Activated CD4-positive, alpha-beta T cell treated with anti-CD3 and anti-CD28 coated beads for 36 hours (primary cell): Measurements from ENCODE around the gene VAV2. TPM values are rescaled to one million over a fixed set of nuclear protein-coding genes. Genes with fewer than 3 reads are reported as not detected.
"Not testable (repeated sequence)": the region's sequence is repeated elsewhere in the genome, so short reads cannot be mapped to it uniquely, and the experiment has no call there.

Source experiments
- ATAC-seq: fragments of 200-7000 bp; cut with Tn5 transposase; one replicate; pipeline ENCODE4 v1.10.0; 2021; ENCODE audit warnings: mild to moderate bottlenecking, moderate library complexity
- CTCF ChIA-PET: fragments of 350-600 bp; sonication (Branson Sonifier 250); formaldehyde crosslinking; loops from one replicate; lab custom pipeline; 2021; ENCODE audit warnings: antibody characterized with exemption; lab: Charles Lee
- POLR2A ChIA-PET: fragments of 350-600 bp; sonication (Branson Sonifier 250); formaldehyde crosslinking; loops from one replicate; lab custom pipeline; 2021; ENCODE audit warnings: antibody characterized with exemption, inconsistent platforms; lab: Charles Lee
- DNase-seq: peaks from one replicate; pipeline ENCODE4 v3.0.0-alpha.2; 2020
- H3K27ac Mint-ChIP-seq: one replicate; pipeline ENCODE4 v1.8.0; 2021; ENCODE audit warnings: mixed read lengths
- H3K27me3 Mint-ChIP-seq: one replicate; pipeline ENCODE4 v1.8.0; 2021; ENCODE audit warnings: mixed read lengths
- H3K36me3 Mint-ChIP-seq: one replicate; pipeline ENCODE4 v1.8.0; 2021; ENCODE audit warnings: low read depth, mixed read lengths
- H3K4me1 Mint-ChIP-seq: one replicate; pipeline ENCODE4 v1.8.0; 2021; ENCODE audit warnings: mixed read lengths
- H3K4me3 Mint-ChIP-seq: one replicate; pipeline ENCODE4 v1.8.0; 2021; ENCODE audit warnings: mild to moderate bottlenecking, moderate library complexity, mixed read lengths
- H3K9me3 Mint-ChIP-seq: one replicate; pipeline ENCODE4 v1.8.0; 2021; ENCODE audit warnings: low read depth, mixed read lengths
- intact Hi-C, 2 experiments: fragments of 100-400 bp; cut with DNase I in 1 of 2; cut with micrococcal nuclease in 1 of 2; formaldehyde crosslinking; loops; one replicate each; pipeline versions ENCODE4 v1.14.2 to v1.15.1; 2022 to 2024; cut with DNase I, micrococcal nuclease
- total RNA-seq, 2 experiments: library from RNA; stranded (reverse); gene quantifications; one replicate each; pipeline ENCODE4 v1.2.3, GENCODE V29; 2021

The VAV2 gene
- total RNA-seq, 2 experiments from 2014 or later: 5.1 to 6.5 TPM

DNA sequence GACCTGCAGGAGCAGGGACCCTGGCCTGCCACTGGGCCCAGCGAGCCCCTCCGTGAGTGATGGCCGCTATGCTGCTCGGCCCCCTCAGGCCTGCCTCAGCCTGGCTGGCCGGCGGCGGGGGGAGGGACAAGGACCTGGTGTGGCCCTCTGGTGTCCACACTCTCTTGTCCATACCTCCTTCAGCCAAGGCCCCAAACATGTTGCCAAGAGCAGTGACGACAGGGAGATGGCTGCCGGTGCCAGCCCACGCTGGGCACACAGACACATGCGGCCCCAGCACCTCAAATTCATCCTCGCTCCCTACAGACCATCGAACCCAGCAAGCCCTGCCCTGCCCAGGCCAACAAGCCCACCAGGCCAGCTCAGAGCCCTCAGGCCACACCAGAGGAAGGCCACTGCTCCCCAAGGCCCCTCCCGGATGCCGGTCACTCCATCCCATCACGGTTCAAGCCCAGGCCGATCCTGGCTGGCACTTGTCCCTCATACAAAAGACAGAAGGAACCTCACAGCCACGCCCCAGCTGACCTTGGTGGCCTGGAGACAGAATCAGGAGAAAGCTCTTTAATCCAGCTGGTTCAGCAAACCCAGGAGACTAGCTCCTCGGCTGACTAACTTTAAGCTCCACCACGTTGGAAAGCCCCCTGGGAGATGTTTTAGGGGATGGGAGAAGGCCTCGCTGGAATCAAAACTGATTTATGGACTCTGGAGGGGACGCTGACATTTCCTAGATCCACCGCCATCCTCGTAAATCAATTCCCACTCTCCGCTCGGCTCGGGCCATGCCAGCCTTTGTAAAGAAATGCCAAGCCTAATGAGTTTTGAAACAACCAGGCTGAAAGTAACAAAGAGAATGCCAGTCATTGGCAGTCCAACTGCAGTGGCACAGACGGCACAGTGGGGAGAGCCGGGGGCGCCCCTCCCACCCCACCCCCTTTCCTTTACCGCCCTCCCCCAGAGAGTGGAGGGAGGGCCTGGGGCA lies 84.9 kb downstream of the VAV2 start:
- no peak overlapping the region for H3K4me3 Mint-ChIP-seq
- POLR2A ChIA-PET: no interaction called here

DNA sequence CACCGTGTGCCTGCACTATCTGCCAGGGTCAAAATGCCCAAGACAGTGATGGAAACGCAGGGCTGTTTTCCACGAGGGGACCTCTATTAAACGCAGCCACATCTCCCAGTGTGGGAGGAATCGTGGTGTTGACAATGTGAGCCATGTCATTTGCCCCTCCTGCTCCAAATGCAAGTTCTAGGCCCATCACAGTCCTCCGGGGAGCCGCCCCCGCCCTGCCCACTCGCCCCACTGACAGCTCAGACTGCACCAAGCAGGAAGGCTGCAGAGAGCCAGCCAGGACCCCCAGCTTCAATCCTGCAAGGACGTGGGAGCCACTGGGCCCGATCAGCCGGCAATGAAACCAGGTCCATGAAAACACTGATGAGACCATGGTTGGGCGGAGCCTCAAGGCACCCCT lies 85.9 kb downstream of the VAV2 start:
- Mint-ChIP-seq H3K27me3 (no peaks in the 10 kb centered on the region), H3K9me3 (no peaks in the 10 kb centered on the region), H3K4me1 (no peaks in the 10 kb centered on the region), H3K4me3 (no peak overlapping the region), H3K27ac (no peak overlapping the region), H3K36me3 (no peaks in the 10 kb centered on the region)
- ATAC-seq (no peak), DNase-seq (no peak)
- POLR2A ChIA-PET: no interaction called here
- intact Hi-C loops: no loop called here
- CTCF ChIA-PET: no interaction called here

More for the DNA sequence above, 84.9 kb downstream of the VAV2 start:
- CTCF ChIA-PET: interaction anchor here (0.7 kb wide), 1 partner anchor 156 kb away, joined by 3 read pairs; no protein-coding TSS in a partner anchor
- no peak for ATAC-seq
- no peak overlapping the region for H3K27ac Mint-ChIP-seq
- intact Hi-C loops: no loop called here
- no peaks in the 10 kb centered on the region for H3K9me3 Mint-ChIP-seq
- no peak for DNase-seq
- no peaks in the 10 kb centered on the region for H3K4me1 Mint-ChIP-seq
- no peaks in the 10 kb centered on the region for H3K27me3 Mint-ChIP-seq
- no peaks in the 10 kb centered on the region for H3K36me3 Mint-ChIP-seq

DNA sequence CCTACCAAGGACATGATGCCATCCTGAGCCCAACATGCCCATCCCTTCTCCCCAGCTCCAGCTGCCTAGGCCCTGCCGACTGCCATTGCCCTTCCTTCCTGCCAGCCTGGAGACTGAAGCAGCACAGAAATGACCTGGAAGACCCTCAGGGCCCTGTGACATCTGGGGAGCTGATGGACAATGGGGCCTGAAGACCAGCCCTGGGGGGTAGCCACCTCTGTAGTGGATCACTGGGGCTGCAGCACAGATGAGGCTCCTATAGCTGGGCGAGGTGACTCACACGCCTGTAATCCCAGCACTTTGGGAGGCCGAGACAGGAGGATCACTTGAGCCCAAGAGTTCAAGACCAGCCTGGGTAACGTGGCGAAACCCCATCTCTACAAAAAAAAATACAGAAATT lies 86.6 kb downstream of the VAV2 start:
- DNase-seq: no peak
- Mint-ChIP-seq H3K4me1 (no peaks in the 10 kb centered on the region), H3K36me3 (no peaks in the 10 kb centered on the region), H3K4me3 (no peak overlapping the region), H3K27me3 (no peaks in the 10 kb centered on the region), H3K27ac (no peak overlapping the region), H3K9me3 (no peaks in the 10 kb centered on the region)
- CTCF ChIA-PET: interaction anchor here (0.6 to 0.7 kb wide), 2 partner anchors 113 to 207 kb away, joined by 3 read pairs; no protein-coding TSS in a partner anchor
- intact Hi-C loops: no loop called here
- POLR2A ChIA-PET: no interaction called here
- no peak for ATAC-seq

DNA sequence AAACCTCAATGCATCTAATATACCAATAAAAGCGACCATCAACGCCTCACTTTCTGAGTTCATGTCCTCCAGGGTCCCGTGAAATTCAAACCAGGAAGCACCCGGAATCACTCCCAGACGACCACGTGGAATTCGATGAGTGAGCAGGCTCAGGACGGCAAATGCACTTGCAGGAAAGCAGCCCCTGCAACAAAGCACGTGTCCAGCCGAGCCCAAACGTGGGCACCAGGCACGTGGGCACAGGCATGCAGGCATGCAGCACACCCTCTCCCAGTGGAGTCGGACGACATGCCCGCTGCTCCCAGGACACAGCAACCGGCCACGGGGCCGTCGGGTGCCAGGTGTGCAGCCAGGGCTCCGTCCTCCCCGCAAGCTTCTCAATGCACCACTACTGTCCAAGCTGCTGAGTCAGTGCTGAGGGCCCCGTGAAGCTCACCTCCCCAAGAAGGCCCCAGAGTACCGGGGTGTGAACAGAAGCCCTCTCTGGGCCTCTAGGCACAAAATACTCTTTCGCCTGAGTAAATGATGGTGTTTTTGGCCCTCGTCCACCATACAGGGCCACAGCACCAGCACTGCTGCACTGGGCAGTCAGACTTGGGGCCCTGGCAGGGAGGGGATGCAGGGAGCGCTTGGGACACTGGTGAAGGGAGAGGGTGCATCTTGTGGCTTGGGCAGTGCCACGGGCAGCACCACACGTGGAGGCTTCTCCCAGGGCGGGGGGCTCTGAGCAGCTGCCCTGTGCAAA lies 87.6 kb downstream of the VAV2 start:
- ATAC-seq (no peak), DNase-seq (no peak)
- H3K4me1 Mint-ChIP-seq: no peaks in the 10 kb centered on the region
- no peaks in the 10 kb centered on the region for H3K36me3 Mint-ChIP-seq
- intact Hi-C loops: no loop called here
- H3K27me3 Mint-ChIP-seq: no peaks in the 10 kb centered on the region
- no peak overlapping the region for H3K27ac Mint-ChIP-seq
- no peak overlapping the region for H3K4me3 Mint-ChIP-seq
- CTCF ChIA-PET: interaction anchor here (0.6 kb wide), 1 partner anchor 112 kb away, joined by 3 read pairs; no protein-coding TSS in a partner anchor
- no peaks in the 10 kb centered on the region for H3K9me3 Mint-ChIP-seq
- POLR2A ChIA-PET: no interaction called here

DNA sequence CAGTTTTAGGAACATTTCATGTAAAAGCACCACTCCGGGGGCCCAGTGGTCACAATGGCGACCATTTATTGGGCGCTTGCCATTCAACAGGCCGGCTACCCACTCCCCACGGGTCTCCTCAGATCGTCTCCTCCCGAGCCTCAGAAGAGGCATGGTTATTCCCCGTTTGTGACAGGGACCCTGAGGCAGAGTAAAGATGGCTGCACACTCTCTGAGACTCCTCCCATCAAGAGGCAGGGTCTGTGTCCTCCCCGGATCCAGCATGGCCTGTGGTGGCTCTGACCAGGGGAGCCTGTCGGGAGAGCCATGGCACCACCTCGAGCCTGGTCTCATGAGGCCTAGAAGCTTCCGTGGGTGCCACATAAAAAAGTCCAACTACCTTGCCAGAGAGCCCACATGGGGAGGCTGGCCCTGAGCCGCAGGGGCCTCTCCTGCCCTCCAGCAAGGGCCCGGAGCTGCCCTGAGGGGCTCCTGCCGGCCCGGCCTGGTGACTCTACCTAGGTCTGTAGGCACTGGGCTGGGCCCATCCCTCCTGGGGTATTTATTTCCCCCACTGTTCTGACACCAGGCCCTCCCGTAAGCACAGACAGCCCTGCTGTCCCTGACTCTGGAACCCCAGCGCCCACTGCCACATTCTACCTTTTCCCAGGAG lies 90.8 kb downstream of the VAV2 start:
- Mint-ChIP-seq H3K9me3 (no peaks in the 10 kb centered on the region), H3K4me1 (no peaks in the 10 kb centered on the region), H3K27ac (no peak overlapping the region), H3K36me3 (no peaks in the 10 kb centered on the region), H3K4me3 (no peak overlapping the region), H3K27me3 (no peaks in the 10 kb centered on the region)
- ChIA-PET CTCF (no interaction called here), POLR2A (no interaction called here)
- ATAC-seq (no peak), DNase-seq (no peak)
- intact Hi-C loops: no loop called here

DNA sequence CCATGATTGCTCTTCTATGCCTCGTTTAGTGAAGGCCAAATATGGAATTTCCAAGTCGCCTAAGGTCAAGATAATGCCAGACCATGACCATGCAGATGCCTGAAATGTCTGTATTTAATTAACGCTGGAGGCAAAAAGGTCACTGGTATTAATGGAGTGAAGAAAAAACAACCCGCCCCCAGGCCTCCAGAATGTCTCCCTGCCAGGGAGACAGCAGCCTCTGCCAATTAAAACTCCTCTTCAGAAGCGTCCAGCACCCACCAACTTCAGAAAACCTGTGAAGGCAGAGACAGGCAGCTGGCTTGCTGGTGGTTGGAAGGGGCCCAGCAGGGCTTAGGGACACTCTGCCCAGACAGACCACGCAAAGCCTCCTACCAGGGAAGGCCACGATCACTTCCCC lies 94.4 kb downstream of the VAV2 start:
- ATAC-seq (no peak), DNase-seq (no peak)
- no peak overlapping the region for H3K27ac Mint-ChIP-seq
- H3K27me3 Mint-ChIP-seq: no peaks in the 10 kb centered on the region
- ChIA-PET POLR2A (no interaction called here), CTCF (no interaction called here)
- no peak overlapping the region for H3K4me3 Mint-ChIP-seq
- H3K36me3 Mint-ChIP-seq: no peaks in the 10 kb centered on the region
- H3K9me3 Mint-ChIP-seq: no peaks in the 10 kb centered on the region
- no peaks in the 10 kb centered on the region for H3K4me1 Mint-ChIP-seq
- intact Hi-C loops: no loop called here

DNA sequence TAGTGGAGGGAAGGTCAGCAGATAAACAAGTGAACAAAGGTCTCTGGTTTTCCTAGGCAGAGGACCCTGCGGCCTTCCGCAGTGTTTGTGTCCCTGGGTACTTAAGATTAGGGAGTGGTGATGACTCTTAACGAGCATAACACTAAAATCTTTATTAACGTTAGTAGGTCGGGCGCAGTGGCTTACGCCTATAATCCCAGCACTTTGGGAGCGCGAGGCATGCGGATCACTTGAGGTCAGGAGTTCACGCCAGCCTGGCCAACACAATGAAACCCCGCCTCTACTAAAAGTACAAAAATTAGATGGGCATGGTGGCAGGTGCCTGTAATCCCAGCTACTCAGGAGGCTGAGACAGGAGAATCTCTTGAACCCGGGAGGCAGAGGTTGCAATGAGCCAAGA lies 96.1 kb downstream of the VAV2 start:
- H3K27me3 Mint-ChIP-seq, H3K4me3 Mint-ChIP-seq, POLR2A ChIA-PET, H3K36me3 Mint-ChIP-seq, H3K4me1 Mint-ChIP-seq, H3K27ac Mint-ChIP-seq, H3K9me3 Mint-ChIP-seq, intact Hi-C loops, DNase-seq, ATAC-seq, CTCF ChIA-PET: not testable (repeated sequence)

DNA sequence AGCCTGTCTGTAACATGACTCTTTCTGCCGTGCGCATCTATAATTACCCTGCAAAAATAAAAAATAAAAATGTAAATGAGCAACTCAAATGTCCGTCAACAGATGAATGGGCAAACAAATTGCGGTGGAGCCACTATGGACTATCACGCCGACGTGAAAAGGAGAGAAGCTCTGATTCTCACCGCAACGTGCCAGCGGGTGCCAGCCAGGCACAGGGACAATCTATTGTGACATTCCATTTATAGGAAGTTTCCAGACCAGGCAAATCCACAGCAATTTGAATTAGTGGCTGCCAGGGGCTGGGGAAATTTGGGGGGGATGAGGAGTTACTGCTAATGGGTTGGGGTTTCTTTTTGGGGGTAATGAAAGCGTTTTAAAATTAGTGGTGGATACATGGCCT lies 96.8 kb downstream of the VAV2 start:
- H3K27ac Mint-ChIP-seq: no peak overlapping the region
- no peak overlapping the region for H3K4me3 Mint-ChIP-seq
- ChIA-PET POLR2A (no interaction called here), CTCF (no interaction called here)
- H3K36me3 Mint-ChIP-seq: no peaks in the 10 kb centered on the region
- intact Hi-C loops: no loop called here
- no peaks in the 10 kb centered on the region for H3K27me3 Mint-ChIP-seq
- DNase-seq (no peak), ATAC-seq (no peak)
- no peaks in the 10 kb centered on the region for H3K9me3 Mint-ChIP-seq
- H3K4me1 Mint-ChIP-seq: no peaks in the 10 kb centered on the region

DNA sequence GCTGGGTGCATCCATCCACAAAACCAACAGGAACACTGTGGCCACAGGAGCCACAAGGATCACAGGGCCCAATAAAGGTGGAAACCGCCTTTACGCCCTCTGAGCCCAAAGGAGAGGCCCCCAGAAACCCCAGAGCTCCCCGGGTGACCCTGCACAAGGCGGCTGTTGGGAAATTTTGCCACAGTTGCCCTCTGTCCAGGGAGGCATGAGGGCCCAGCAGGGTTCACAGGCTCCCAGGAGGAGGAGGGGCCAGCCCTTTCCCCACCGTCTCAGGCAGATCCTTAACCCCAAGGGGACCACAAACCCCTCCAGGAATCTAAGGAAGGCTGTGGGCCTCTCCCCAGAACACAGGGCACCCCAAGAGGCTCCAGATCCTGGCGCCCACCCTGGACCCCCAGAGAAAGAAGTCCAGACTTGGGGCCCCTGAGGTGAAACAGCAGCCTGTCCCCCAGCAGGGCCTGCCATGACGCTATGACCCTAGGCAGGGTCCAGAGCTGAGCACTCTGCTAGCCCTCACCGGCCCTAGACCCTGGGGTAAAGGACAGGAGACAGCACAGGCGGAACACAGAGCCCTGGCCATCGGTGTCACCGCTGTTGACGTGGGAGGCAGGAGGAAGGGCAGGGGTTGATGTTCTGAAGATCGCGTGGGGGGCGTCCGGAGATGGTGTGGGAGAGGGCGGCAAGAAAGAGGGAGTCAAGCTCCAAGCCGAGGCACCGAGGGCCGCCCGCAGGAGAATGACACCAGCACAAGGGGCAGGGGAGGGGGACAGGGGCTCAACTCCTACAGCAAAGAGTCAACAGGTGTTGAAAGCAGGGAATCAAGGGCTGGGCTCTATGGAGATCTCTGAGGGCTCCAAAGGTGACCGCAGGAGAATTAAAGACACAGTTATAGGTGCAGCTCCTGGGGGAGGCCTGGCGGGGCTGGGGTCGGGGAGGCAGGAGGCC lies 97.5 kb downstream of the VAV2 start:
- H3K4me1 Mint-ChIP-seq: no peaks in the 10 kb centered on the region
- POLR2A ChIA-PET: interaction anchor here (0.5 kb wide), 1 partner anchor 62 kb away, joined by 3 read pairs; no protein-coding TSS in a partner anchor
- intact Hi-C loops: no loop called here
- H3K27me3 Mint-ChIP-seq: no peaks in the 10 kb centered on the region
- H3K4me3 Mint-ChIP-seq: no peak overlapping the region
- no peak for ATAC-seq
- H3K9me3 Mint-ChIP-seq: no peaks in the 10 kb centered on the region
- CTCF ChIA-PET: no interaction called here
- no peaks in the 10 kb centered on the region for H3K36me3 Mint-ChIP-seq
- no peak overlapping the region for H3K27ac Mint-ChIP-seq
- no peak for DNase-seq

DNA sequence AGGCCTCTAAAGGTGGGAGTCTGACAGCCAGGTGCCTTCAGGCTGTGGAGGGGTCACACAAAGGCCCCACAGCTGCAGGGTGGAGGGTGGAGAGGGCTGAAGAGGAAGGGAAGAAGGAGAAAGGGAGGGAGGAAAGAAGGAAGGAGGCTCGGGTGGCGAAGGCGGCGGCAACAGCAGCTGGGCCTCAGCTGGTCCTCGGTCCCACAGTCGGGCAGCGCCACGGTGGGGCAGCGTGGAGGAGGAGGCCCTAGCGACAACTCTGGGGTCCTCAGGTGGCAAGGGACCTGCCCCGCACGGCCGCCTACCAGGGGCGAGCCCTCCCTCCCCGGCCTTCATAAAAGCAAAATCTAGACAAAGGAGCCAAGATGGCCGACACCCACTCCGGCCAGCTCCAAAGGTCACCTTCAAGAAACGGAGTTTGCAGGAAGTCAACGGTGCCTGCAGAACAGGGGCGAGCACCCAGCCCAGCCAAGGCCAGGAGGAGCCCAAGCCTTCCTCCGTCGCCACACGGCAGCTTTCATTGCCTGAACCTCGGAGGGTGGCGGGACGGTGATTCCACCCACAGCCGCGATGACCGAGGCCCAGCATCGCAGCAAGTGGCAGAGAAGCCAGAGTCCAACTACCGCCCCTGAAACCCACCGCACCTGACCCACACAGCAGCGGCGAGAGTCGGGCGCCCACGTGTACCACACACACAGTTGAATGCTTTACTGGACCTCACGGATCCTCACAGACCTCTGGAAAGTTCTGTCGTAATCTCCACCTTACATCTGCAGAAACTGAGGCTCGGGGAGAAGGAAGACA lies 98.7 kb downstream of the VAV2 start:
- H3K27me3 Mint-ChIP-seq: no peaks in the 10 kb centered on the region
- no peaks in the 10 kb centered on the region for H3K36me3 Mint-ChIP-seq
- DNase-seq (no peak), ATAC-seq (no peak)
- intact Hi-C loops: no loop called here
- H3K4me1 Mint-ChIP-seq: no peaks in the 10 kb centered on the region
- no peak overlapping the region for H3K4me3 Mint-ChIP-seq
- POLR2A ChIA-PET: no interaction called here
- no peaks in the 10 kb centered on the region for H3K9me3 Mint-ChIP-seq
- CTCF ChIA-PET: no interaction called here
- no peak overlapping the region for H3K27ac Mint-ChIP-seq
